Left ventricle myocardium inferior (tissue), 1 donor: Measurements from ENCODE around the gene HSH2D. TPM values are rescaled to one million over a fixed set of nuclear protein-coding genes. Genes with fewer than 3 reads are reported as not detected.

ENCODE experiments used
- DNase-seq: peaks from one replicate; pipeline ENCODE4 v3.0.0-alpha.2; 2020
- H3K27ac ChIP-seq: fragments of 200-600 bp; replicated peaks from 2 replicates; pipeline ENCODE4 v1.8.0; 2021
- H3K27me3 ChIP-seq: fragments of 200-600 bp; 2 replicates; pipeline ENCODE4 v1.8.0; 2021; ENCODE audit warnings: low read depth
- H3K36me3 ChIP-seq: fragments of 200-600 bp; 2 replicates; pipeline ENCODE4 v1.8.0; 2021
- H3K4me1 ChIP-seq: fragments of 200-600 bp; 2 replicates; pipeline ENCODE4 v1.8.0; 2021
- H3K4me3 ChIP-seq: fragments of 200-600 bp; 2 replicates; pipeline ENCODE4 v1.8.0; 2021; ENCODE audit warnings: mild to moderate bottlenecking, moderate library complexity
- H3K9me3 ChIP-seq: fragments of 200-600 bp; replicated peaks from 2 replicates; pipeline ENCODE4 v1.8.0; 2021
- intact Hi-C: fragments of 100-400 bp; cut with micrococcal nuclease; formaldehyde crosslinking; loops from one replicate; pipeline ENCODE4 v1.11.0; 2022
- total RNA-seq: library from RNA; stranded (reverse); fragmentation: NEBNext Ultra II Directional; extraction: Animal tissue kit (Norgen Biotek cat#: 25700); gene quantifications from one replicate; pipeline ENCODE4 v1.2.1, GENCODE V29; 2021
- TF ChIP-seq, protein P1 (sequence below): fragments of 200-600 bp; IDR thresholded peaks from 2 replicates; pipeline ENCODE4 v1.8.0; 2021; ENCODE audit warnings: antibody characterized with exemption, mild to moderate bottlenecking, borderline replicate concordance
- donor health status: DM: no; HTN: yes; CAD: no; lungs with severe emphysema.

Gene HSH2D
- total RNA-seq, 1 donor from 2014 or later = 0.16 TPM

DNA sequence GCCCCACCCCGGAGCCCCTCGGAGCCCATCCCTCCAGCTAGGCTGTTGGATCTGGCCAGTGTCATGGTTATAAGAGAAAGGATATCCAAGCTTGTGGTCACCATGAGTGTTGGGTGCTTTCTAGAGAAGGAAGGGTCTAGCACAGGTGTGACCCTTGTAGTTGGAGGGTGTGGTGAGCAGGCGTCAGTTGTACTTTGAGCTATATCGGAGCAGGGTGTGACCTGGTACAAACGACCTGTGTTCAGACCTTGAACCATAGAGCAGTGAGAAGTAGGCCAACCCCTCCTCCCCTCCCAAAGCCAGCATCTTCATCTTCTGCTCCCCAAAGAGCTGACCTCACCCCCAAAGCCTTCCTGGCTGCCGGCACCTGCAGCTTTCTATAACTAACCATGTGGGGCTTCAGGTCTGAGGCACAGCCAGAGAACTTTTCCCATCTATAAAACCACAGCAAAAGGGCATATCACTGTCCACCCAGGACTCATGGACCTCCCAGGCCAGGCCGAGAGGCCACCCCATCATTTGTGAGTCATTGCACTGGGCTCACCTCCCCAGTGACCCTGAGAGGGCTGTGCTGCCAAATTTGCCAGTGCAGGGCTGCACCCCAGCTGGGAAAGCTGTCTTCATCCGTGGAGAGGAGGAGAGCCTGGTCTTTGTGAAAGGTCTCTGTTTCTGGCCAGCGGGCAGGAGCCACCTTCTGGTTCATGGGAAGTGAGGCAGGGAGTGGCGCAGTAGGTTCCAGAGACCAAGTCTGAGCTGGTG is 17.6 kb upstream of the HSH2D start:
- H3K27ac ChIP-seq = no peak overlapping the region
- peaks cover 99% of the 10 kb centered on the region for H3K36me3 ChIP-seq
- H3K27me3 ChIP-seq = no peaks in the 10 kb centered on the region
- DNase-seq = no peak
- no peaks in the 10 kb centered on the region for H3K9me3 ChIP-seq
- intact Hi-C loops = no loop called here
- TF ChIP-seq, protein P1, sequence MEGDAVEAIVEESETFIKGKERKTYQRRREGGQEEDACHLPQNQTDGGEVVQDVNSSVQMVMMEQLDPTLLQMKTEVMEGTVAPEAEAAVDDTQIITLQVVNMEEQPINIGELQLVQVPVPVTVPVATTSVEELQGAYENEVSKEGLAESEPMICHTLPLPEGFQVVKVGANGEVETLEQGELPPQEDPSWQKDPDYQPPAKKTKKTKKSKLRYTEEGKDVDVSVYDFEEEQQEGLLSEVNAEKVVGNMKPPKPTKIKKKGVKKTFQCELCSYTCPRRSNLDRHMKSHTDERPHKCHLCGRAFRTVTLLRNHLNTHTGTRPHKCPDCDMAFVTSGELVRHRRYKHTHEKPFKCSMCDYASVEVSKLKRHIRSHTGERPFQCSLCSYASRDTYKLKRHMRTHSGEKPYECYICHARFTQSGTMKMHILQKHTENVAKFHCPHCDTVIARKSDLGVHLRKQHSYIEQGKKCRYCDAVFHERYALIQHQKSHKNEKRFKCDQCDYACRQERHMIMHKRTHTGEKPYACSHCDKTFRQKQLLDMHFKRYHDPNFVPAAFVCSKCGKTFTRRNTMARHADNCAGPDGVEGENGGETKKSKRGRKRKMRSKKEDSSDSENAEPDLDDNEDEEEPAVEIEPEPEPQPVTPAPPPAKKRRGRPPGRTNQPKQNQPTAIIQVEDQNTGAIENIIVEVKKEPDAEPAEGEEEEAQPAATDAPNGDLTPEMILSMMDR = no peak
- H3K4me3 ChIP-seq = no peak overlapping the region
- no peaks in the 10 kb centered on the region for H3K4me1 ChIP-seq

DNA sequence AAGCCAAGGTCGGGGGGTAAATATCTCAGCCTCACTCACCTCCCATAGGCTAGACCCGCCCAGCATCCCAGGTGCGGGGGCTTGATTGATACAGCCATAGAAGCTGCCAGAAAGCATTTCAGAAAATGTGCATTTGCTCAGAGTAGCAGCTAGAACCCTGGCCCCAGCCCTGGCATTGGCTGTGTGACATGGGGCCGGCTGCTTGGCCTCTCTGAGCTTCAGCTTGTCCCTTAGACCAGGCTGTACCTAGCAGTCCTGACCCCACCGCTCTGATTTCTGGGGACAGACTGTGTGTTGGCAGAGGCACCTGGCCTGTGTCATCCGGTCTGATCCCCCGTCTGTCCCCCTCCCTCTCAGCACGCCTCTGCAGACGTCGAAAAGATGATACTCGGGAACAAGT is 16.4 kb upstream of the HSH2D start:
- H3K27me3 ChIP-seq = no peaks in the 10 kb centered on the region
- DNase-seq = no peak
- intact Hi-C loops = no loop called here

DNA sequence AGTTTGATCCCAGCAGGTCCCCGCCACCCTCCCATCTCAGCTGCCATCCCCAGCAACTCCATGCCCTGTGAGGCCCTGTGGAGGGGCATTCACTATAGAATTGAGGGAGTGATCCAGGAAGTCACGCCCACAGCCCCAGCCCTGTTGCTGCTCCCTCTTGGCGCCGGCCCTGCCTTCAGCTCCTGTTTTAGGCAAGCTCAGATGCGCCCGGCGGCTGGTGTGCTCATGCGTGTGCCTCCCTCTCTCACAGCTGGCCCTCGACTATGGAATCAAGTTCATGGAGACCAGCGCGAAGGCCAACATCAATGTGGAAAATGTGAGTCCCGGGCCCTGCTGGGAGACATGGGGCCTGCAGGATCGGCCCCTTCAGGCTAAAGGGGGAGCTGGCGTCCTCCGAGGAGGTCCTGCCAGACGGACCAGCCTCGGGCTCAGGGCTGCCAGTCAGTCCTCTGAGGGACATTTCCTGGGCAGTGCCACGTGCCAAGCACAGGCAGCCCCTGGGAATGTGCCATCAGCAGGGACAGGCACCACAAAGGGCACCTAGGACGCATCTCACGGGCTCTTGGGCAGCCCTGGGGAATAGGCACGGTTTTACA is 15.6 kb upstream of the HSH2D start:
- Histone ChIP-seq H3K27ac (no peak overlapping the region), H3K36me3 (peaks cover 97% of the 10 kb centered on the region), H3K9me3 (no peaks in the 10 kb centered on the region), H3K4me1 (no peaks in the 10 kb centered on the region), H3K27me3 (no peaks in the 10 kb centered on the region), H3K4me3 (no peak overlapping the region)
- DNase-seq = no peak
- TF ChIP-seq, protein P1 = no peak
- intact Hi-C loops = no loop called here

More for the DNA sequence above, 16.4 kb upstream of the HSH2D start:
- no peaks in the 10 kb centered on the region for H3K4me1 ChIP-seq
- peaks cover 97% of the 10 kb centered on the region for H3K36me3 ChIP-seq
- TF ChIP-seq, protein P1 = no peak
- no peak overlapping the region for H3K4me3 ChIP-seq
- no peaks in the 10 kb centered on the region for H3K9me3 ChIP-seq
- no peak overlapping the region for H3K27ac ChIP-seq

DNA sequence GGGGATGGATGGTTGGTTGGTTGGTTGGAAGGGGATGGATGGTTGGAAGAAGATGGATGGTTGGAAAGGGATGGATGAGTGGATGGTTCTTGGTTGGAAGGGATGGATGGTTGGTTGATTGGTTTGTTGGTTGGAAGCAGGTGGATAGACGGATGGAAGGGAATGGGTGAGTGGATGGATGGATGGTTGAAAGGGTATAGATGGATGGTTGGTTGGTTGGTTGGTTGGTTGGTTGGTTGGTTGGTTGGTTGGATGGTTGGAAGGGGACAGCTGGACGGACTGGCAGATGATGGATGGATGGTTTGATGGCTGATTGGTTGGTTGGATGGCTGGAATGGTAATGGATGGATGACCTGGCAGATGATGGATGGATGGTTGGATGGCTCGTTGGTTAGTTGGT is 11.8 kb upstream of the HSH2D start:
- TF ChIP-seq, protein P1 = no peak
- H3K9me3 ChIP-seq = no peaks in the 10 kb centered on the region
- H3K27ac ChIP-seq = no peak overlapping the region
- peaks cover 77% of the 10 kb centered on the region for H3K36me3 ChIP-seq
- intact Hi-C loops = no loop called here
- no peaks in the 10 kb centered on the region for H3K4me1 ChIP-seq
- DNase-seq = no peak
- no peaks in the 10 kb centered on the region for H3K27me3 ChIP-seq
- no peak overlapping the region for H3K4me3 ChIP-seq

DNA sequence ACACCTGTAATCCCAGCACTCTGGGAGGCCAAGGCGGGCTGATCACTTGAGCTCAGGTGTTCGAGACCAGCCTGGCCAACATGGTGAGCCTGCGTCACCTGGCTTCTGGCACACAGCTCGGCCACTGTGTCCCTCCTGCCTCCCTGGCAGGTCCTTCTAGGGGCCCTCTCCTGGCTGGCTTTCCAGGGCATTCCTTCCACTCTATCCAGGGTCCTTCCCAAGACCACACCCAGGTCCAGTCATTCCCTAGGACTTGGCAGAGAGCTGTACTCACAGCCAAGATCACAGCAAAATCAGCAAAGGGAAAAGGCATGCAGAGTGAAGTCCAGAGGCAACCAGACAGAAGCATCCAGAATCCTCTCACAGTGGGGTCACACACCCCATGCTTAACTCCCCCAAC is 9.7 kb upstream of the HSH2D start:
- H3K27me3 ChIP-seq = no peaks in the 10 kb centered on the region
- H3K27ac ChIP-seq = no peak overlapping the region
- TF ChIP-seq, protein P1 = no peak
- no peaks in the 10 kb centered on the region for H3K4me1 ChIP-seq
- no peaks in the 10 kb centered on the region for H3K9me3 ChIP-seq
- no peak for DNase-seq
- peaks cover 56% of the 10 kb centered on the region for H3K36me3 ChIP-seq
- no peak overlapping the region for H3K4me3 ChIP-seq
- intact Hi-C loops = no loop called here
